NT2/D1 (cell line): ENCODE measurements around the gene RHOH.

Experiments
- DNase-seq: peaks from one replicate; pipeline ENCODE4 v3.0.0-alpha.2; 2011; ENCODE audit warnings: low read depth, low spot score
- H3K27me3 ChIP-seq: 2 replicates; pipeline ENCODE4 v1.6.0; 2011; ENCODE audit warnings: mild to moderate bottlenecking; ENCODE audit not compliant: insufficient read length, insufficient read depth
- H3K36me3 ChIP-seq: 2 replicates; pipeline ENCODE4 v1.6.1; 2011; ENCODE audit warnings: mild to moderate bottlenecking, low read length, mixed read lengths; ENCODE audit not compliant: insufficient read depth, insufficient read length
- H3K4me1 ChIP-seq: 2 replicates; pipeline ENCODE4 v1.5.1; 2011; ENCODE audit not compliant: insufficient read depth, insufficient read length
- H3K4me3 ChIP-seq: 2 replicates; pipeline ENCODE4 v1.5.1; 2011; ENCODE audit warnings: low read depth; ENCODE audit not compliant: insufficient read length
- H3K9ac ChIP-seq: 2 replicates; pipeline ENCODE4 v1.6.0; 2011; ENCODE audit warnings: low read depth; ENCODE audit not compliant: insufficient read length
- H3K9me3 ChIP-seq: 2 replicates; pipeline ENCODE4 v1.5.1; 2011; ENCODE audit warnings: mild to moderate bottlenecking, low read length; ENCODE audit not compliant: insufficient read depth
- SUZ12 ChIP-seq: IDR thresholded peaks from 2 replicates; pipeline ENCODE4 v1.6.1; 2011; ENCODE audit not compliant: insufficient read length, insufficient read depth; ENCODE audit errors: extremely low read depth
- YY1 ChIP-seq: IDR thresholded peaks from 2 replicates; pipeline ENCODE4 v1.6.1; 2011; ENCODE audit not compliant: insufficient read length, insufficient read depth
- ZNF274 ChIP-seq: IDR thresholded peaks from 2 replicates; pipeline ENCODE4 v1.6.1; 2011; ENCODE audit warnings: mild to moderate bottlenecking, low read depth, low read length

Gene RHOH

GRCh38 chr4:40240040-40240653, 43.3 kb downstream of the RHOH start:
- no peaks in the 10 kb centered on the region for H3K36me3 ChIP-seq
- H3K27me3 ChIP-seq, result no peaks in the 10 kb centered on the region
- H3K9me3 ChIP-seq, result no peaks in the 10 kb centered on the region
- DNase-seq, result no peak
- H3K9ac ChIP-seq, result no peak overlapping the region
- no peaks in the 10 kb centered on the region for H3K4me1 ChIP-seq
- TF ChIP-seq YY1, result no peak
- TF ChIP-seq ZNF274, result no peak
- no peak for TF ChIP-seq SUZ12
- H3K4me3 ChIP-seq, result no peak overlapping the region

DNA sequence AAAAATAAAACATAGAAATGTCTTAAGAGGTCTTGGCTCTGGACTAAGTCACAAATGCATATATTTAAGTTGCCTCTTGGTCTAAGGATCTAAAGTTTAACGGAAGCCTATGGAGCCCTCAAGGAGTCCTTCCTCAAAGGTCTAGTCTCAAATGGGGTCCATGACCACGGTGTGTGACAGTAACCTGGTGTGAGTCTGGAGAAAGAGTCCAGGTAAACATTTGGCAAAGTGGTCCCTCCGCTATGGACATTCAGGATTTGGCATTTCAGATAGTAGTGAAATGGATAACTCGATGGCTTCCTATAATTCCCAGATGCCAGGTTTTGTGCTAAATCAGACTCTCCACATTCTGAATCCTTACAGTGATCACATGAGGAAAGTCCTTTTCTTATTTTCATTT, 44.2 kb downstream of the RHOH start:
- TF ChIP-seq ZNF274 (no peak), SUZ12 (no peak), YY1 (no peak)
- Histone ChIP-seq H3K9me3 (no peaks in the 10 kb centered on the region), H3K36me3 (no peaks in the 10 kb centered on the region), H3K4me1 (peaks cover 2% of the 10 kb centered on the region), H3K4me3 (no peak overlapping the region), H3K9ac (no peak overlapping the region), H3K27me3 (no peaks in the 10 kb centered on the region)
- DNase-seq, result no peak

GRCh38 chr4:40241941-40242340, 45.1 kb downstream of the RHOH start:
- Histone ChIP-seq H3K9me3 (no peaks in the 10 kb centered on the region), H3K9ac (no peak overlapping the region), H3K4me3 (no peak overlapping the region), H3K4me1 (peaks cover 5% of the 10 kb centered on the region), H3K27me3 (no peaks in the 10 kb centered on the region), H3K36me3 (no peaks in the 10 kb centered on the region)
- no peak for TF ChIP-seq ZNF274
- TF ChIP-seq SUZ12, result no peak
- TF ChIP-seq YY1, result no peak
- no peak for DNase-seq

DNA sequence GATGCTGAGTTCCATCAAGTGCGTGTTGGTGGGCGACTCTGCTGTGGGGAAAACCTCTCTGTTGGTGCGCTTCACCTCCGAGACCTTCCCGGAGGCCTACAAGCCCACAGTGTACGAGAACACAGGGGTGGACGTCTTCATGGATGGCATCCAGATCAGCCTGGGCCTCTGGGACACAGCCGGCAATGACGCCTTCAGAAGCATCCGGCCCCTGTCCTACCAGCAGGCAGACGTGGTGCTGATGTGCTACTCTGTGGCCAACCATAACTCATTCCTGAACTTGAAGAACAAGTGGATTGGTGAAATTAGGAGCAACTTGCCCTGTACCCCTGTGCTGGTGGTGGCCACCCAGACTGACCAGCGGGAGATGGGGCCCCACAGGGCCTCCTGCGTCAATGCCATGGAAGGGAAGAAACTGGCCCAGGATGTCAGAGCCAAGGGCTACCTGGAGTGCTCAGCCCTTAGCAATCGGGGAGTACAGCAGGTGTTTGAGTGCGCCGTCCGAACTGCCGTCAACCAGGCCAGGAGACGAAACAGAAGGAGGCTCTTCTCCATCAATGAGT, 46.6 kb downstream of the RHOH start:
- H3K4me1 ChIP-seq, result peaks cover 5% of the 10 kb centered on the region

GRCh38 chr4:40244606-40245005, 47.8 kb downstream of the RHOH start:
- DNase-seq, result no peak
- Histone ChIP-seq H3K9me3 (no peaks in the 10 kb centered on the region), H3K4me1 (peaks cover 5% of the 10 kb centered on the region), H3K36me3 (no peaks in the 10 kb centered on the region), H3K9ac (no peak overlapping the region), H3K4me3 (no peak overlapping the region), H3K27me3 (no peaks in the 10 kb centered on the region)
- TF ChIP-seq YY1 (no peak), SUZ12 (no peak), ZNF274 (no peak)

More for the DNA sequence above, 46.6 kb downstream of the RHOH start:
- TF ChIP-seq YY1 (no peak), SUZ12 (no peak), ZNF274 (no peak)
- DNase-seq, result no peak
- Histone ChIP-seq H3K9me3 (no peaks in the 10 kb centered on the region), H3K4me3 (no peak overlapping the region), H3K27me3 (no peaks in the 10 kb centered on the region), H3K9ac (no peak overlapping the region), H3K36me3 (no peaks in the 10 kb centered on the region)

DNA sequence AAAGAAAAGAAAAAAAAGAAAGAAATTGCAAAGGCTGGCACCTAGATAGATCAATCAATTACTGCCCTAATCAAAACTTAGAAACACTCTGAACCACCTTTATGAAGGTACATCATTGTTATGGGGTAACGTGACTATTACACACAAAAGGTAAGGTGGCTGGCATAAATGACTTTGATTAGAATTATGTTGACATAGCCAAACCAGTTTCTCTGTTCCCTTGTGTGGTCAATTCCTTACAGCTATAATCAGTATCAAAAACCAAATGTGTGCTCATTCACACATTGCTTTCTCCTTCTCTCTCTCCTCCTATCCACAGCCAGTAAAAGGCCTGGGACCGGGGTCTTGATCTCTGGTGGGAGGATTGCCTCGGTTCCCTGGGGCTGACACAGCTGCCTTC, 48.7 kb downstream of the RHOH start:
- no peaks in the 10 kb centered on the region for H3K36me3 ChIP-seq
- TF ChIP-seq YY1, result no peak
- no peak for TF ChIP-seq SUZ12
- no peak for TF ChIP-seq ZNF274
- H3K4me3 ChIP-seq, result no peak overlapping the region
- H3K9me3 ChIP-seq, result no peaks in the 10 kb centered on the region
- H3K27me3 ChIP-seq, result no peaks in the 10 kb centered on the region
- peaks cover 5% of the 10 kb centered on the region for H3K4me1 ChIP-seq
- no peak for DNase-seq
- no peak overlapping the region for H3K9ac ChIP-seq

GRCh38 chr4:40246011-40246900, 49.4 kb downstream of the RHOH start:
- no peak for DNase-seq
- H3K4me1 ChIP-seq, result peaks cover 5% of the 10 kb centered on the region
- H3K9me3 ChIP-seq, result no peaks in the 10 kb centered on the region; the same call in 1 of the 2 replicates
- no peak overlapping the region for H3K9ac ChIP-seq
- H3K4me3 ChIP-seq, result no peak overlapping the region
- no peak for TF ChIP-seq SUZ12
- TF ChIP-seq ZNF274, result no peak
- TF ChIP-seq YY1, result no peak
- no peaks in the 10 kb centered on the region for H3K36me3 ChIP-seq
- H3K27me3 ChIP-seq, result no peaks in the 10 kb centered on the region
